GM10266 (cell line): ENCODE measurements around the gene FARP2.

Source experiments
- DNase-seq: peaks from one replicate; pipeline ENCODE4 v3.0.0; 2012; ENCODE audit errors: extremely low spot score
- CTCF ChIP-seq: IDR thresholded peaks from 2 replicates; pipeline ENCODE4 v1.5.1; 2012; ENCODE audit warnings: mild to moderate bottlenecking, low read depth; ENCODE audit not compliant: control insufficient read depth, insufficient read depth; ENCODE audit errors: missing control alignments

Gene FARP2

GRCh38 chr2:241329669-241330615, 26.1 kb upstream of the FARP2 start:
- no peak for TF ChIP-seq CTCF
- no peak for DNase-seq

GRCh38 chr2:241330616-241330981, 25.5 kb upstream of the FARP2 start:
- no peak for TF ChIP-seq CTCF
- no peak for DNase-seq

- DNase-seq: no peak
- TF ChIP-seq CTCF: no peak
Measured at GRCh38 chr2:241334813-241335212, 21.3 kb upstream of the FARP2 start.

DNA sequence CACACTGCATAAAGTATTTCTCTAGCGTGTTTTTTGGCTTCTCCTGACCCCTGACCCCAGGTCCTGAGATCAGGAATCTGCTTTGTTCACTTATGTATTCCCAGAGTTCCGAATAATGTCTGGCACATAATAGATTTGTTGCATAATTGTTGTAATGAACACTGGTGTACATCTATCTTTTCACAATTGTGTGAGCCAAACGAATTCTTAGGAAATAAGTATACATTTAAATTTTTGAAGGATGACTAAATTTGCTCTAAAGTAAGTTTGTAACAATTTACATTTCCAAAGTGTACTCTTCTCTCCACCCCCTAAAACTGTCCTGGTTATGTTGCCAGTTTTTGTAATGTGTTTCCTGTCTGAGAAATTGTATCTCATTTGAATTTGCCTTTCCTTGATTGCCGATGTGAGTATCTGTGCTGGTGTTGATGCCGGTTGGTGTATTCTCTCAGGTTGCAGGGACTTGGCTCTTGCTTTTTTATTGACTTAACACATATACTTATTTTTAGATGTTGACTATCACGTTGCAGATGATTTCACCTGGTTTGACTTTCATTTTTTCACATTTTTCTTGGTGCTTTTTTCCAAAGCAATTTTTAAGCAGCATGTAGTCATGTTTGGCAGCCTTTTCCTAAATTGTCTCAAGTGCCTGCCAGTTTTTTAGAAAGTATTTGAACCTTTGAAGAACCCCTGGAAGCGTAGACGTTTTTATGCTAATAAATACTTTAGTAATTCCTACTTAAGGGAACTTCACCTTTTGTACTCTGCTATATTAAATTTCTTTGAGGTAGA, 16.1 kb upstream of the FARP2 start:
- TF ChIP-seq CTCF: no peak
- no peak for DNase-seq

GRCh38 chr2:241340631-241341163, 15.4 kb upstream of the FARP2 start:
- TF ChIP-seq CTCF: no peak
- no peak for DNase-seq

DNA sequence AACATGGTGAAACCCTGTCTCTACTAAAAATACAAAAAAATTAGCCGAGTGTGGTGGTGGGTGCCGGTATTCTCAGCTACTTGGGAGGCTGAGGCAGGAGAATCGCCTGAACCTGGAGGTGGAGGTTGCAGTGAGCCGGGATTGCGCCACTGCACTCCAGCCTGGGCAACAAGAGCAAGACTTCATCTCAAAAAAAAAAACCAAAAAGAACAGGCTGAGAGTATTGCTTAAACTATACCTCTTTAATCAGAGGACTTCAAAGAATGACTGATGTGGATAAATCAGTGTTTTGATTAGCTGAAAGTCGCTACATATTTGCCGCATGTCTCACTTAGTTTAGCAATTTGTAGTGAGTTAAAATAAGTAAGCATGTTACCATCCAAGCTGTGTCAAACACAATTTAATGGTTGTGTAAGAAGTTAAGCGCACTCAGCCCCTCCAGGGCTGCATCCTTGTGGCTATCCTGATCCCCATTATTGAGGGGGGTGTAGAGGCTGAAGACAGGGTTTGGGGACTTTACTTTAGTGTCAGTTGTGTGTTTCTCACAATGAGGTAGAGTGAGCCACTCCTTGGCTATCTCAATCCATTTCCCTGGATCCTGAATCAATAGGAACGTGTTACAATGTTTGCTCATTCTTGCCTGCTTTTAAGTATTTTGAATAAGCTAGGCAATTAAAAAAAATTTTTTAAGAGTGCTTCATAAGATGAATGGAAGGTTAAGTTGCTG, 11.0 kb upstream of the FARP2 start:
- TF ChIP-seq CTCF: no peak
- no peak for DNase-seq
